Activated T-cell treated with anti-CD3 and anti-CD28 coated beads for 24 hours (primary cell): ENCODE data around the gene SHC4.
"Not testable (repeated sequence)": the region's sequence is repeated elsewhere in the genome, so short reads cannot be mapped to it uniquely, and the experiment has no call there.

ENCODE experiments used
- DNase-seq: peaks from one replicate; pipeline ENCODE4 v3.0.0-alpha.2; 2020; ENCODE audit warnings: low read depth

Gene SHC4, protein sequence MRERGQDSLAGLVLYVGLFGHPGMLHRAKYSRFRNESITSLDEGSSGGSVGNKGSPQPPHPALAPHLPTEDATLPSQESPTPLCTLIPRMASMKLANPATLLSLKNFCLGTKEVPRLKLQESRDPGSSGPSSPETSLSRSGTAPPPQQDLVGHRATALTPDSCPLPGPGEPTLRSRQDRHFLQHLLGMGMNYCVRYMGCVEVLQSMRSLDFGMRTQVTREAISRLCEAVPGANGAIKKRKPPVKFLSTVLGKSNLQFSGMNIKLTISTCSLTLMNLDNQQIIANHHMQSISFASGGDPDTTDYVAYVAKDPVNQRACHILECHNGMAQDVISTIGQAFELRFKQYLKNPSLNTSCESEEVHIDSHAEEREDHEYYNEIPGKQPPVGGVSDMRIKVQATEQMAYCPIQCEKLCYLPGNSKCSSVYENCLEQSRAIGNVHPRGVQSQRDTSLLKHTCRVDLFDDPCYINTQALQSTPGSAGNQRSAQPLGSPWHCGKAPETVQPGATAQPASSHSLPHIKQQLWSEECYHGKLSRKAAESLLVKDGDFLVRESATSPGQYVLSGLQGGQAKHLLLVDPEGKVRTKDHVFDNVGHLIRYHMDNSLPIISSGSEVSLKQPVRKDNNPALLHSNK

DNA sequence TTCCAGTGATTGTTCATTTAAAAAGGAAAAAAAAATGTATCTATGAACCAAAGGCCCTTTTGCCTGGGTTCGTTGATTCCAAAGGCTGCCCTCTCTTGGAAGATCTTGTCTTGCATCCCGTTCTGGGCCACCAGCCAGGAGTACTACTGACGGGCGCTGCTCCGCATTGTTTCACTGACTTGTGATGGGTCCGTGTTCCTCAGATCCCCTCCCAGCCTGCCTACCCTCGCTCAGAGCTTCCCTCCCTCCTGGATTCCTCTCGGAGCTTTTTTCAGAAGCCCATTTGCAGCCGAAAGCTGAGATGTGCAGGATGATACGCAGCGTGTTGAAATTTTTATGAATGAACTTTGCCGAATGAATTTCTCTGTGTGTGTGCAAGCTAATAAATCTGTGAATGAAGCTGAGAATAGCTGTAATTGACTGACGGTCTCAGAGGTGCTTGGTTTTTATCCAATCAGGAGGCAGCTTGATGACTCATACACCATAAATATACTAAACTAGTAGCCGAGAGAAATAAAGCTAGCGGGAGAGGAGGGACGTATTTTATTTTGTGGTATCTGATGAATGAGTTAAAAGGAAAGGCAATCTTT, at the start of gene SHC4:
TSS of gene SHC4 (minus strand) at position 396 of the 590 bp plus-strand sequence. CDS start 904 bp downstream, outside the sequence.
- no peak for DNase-seq

DNA sequence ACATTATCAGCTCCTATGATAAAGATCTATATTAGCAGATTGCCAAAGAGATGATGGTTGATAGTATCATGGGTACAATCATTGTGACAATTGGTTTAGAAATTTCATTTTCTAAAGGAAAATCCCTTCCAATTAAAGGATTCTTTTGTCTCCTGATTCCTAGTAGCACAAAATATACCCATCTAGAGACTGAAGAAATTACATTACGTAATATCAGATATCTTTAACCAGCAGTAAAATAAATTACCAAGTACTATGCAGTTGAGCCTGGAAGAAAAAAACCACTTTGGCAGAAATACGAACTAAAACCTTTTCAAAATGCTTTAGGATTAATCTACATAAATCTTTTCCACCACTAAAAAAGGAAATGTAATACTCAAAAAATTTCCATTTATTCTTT, 35.6 kb upstream of the SHC4 start:
- DNase-seq = no peak

DNA sequence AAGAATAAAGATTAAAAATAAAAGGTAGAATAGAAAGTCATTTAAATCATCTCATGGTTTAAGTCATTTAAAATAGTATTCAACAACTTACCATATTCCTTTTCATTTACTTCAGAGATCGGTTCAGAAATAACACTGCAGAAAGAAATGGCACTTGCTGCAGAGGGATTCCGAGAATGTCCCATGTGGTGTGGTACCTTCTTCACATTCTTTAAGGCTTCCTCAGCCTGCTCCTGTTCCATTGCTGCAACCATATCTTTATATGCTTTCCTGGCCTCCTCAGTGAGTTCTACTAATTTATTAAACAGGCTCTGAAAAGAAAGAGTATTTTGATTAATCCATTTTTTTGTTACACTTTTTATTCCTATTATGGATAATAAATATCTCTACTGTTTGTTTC, 32.6 kb upstream of the SHC4 start:
- no peak for DNase-seq

DNA sequence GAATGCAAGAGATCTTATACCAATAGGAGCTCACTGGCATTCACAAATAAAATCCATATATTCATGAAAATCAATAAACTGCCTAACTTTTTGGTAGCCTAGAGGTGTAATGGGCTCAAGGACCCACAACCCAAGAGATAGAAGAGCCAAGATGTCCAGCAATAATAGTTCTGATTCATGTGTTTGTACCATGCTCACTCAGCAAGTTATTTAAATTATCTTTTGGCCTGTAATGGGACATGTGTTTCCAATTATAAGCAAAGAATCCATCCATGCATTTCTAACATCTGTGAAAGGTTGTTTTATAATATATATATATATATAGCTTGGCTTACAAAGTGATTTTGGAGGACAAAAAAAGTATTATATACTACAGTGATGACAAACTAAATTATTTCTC, 29.7 kb upstream of the SHC4 start:
- no peak for DNase-seq

DNA sequence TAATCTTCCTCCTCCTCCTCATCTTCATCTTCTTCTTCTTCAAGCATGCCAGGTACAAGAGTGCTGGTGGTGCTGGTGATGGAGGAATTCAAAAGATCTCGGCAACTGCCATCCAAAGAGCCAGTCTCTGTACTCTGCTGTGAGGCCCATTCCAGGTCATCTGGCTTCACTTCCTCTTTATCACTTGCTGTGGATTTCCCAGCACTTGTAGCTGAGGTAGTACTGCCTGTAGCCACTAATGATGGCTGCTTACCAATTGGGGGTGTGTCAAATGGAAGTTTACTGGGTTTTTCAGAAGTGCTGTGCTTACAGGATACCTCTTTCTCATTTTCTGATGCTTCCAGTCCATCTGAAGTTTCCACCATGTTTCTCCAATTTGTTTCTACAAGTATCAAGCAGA, 28.8 kb upstream of the SHC4 start:
- DNase-seq = no peak

DNA sequence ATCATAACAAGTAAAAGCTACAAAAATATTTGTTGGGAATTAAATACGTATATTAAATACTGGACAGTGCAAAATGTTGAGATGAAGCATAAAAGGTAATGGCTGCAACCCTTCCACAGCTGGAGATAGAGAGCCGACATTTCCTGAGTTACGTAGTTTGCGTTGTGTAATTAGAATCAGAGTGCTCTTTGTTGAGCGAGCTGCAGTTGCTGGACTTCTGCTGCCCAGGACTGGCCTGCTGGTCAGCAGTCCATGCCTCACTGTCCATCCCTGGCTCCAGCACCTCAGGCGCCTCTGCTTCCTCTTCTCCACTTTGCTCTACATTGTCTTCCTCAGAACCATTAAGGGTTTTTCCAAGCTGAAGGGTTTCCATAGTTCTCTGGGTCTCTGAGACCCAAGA, 28.4 kb upstream of the SHC4 start:
- DNase-seq = no peak

DNA sequence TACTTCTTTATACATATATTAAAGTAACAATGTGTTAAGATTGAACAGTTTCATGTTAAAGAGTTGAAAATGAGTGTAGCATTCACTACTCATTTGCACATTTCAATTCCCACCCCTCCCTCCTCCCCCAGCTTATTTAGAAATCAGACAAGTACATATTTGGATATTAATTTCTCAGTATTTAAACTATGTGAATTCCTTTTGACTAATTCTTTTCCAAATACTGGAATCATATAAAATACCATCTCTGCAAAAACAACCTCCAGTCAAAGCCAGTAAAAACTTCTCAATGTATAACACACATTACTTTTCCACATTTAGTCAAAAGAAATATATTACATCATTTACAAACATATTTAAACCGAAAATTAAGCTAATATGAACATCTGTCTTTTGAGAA, 25.5 kb upstream of the SHC4 start:
- DNase-seq = no peak

DNA sequence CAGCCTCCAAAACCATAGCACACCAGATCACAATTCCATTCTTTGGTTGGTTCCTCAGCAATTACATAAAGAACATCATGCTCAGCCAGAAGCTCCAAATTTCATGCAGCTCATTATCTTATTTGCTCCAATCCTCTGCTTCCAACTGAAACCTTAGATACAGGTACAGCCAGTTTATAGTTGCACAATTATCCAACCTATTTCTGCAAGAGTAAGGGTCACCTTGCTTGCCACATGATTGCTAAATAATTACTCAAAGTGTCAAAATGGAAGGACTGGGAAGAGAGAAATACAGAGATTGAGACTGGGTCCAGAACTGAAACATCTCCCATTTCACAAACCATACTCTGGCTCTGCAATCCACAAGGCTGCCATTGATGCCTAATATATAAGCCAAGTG, 23.4 kb upstream of the SHC4 start:
- DNase-seq = no peak

DNA sequence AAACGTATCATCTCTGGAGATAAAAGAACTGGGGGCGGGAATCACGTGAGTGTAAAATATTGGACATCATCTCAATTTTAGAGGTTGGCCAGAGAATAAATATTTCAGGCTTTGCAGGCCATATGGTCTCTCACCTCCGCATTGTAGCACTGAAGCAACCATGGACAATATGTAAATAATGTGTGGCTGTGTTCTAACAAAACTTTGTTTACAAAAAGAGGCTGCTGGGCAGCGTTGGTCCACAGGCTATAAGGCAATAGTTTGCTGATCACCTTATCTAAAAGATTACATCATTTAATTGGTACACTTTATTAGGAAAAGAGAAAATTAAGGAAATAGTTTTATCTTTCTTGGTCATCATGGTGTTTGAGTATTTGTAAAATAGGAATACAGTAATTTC, 22.5 kb upstream of the SHC4 start:
- no peak for DNase-seq

DNA sequence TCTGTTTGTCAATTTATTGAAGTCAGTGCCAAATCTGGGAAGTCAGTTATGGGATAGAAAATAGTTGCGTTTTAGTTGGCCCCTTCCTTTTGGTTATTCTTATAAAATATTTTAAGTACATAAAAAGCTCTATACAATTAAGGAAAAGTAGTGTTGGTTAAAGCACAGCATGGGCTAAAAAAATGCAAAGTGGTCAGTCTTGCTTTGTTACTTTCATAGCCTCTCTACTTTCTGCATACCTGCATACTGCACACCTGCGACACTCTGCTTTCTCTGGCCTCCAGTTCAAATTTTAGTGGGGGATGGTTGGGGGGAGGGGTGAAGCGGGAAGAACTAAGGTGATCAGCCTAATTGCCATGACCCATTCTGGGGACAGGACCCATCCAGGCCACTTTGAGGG, 21.8 kb upstream of the SHC4 start:
- DNase-seq = no peak

DNA sequence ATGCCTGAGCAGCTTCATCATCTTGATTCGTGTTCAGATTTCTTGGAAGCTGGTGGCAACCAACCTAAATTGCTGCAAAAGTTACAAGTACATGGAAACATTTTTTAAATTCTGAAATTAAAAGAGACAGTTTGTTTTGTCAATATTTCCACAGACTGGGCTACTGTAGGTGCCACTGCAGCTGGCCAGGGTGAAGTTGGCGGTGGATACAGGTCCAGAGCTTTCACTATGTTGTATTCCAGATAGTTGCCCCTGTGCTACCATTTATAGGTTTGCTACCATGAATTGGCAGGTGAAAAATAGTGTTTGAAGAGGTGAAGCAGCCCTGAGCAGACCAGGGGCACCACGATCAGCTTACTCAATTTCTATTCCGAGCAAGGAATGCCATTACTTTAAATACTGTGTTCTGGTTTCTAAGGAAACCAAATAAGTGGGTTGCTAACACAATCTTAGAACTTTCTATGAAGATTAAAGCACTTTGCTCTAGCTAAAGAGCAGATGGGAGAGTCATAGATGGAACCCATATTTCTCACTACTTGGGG, 21.2 kb upstream of the SHC4 start:
- no peak for DNase-seq

DNA sequence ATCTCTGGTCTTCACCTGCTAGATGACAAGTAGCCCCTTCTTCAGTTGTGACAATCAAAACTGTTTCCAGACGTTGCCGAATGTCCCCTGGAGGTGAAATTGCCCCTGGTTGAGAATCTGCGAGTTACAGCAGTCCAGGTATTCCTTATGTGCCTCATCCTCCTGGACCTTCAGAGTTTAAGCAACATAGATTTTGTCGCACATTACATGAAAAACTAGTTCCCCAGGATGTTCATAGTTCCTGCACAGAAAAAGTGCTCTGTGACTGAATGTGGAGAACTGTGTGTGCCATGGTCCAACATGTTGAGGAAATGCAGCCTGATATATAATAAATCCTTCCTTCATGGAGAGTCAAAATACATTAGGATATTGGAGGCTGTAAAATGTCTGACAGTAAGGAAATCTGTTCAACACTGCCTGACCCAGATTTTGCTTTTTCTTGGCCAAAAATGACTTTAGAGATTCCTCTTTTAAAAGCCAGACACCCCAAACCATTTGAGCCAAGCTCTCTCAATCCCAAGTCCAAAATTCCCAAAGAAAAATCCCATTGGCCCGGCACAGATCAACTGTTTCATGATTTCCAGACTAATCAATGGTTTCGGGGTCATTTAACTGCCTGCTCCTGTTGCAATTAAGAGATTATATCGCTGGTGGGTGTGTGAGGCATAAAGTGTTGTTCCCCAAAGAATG, 20.4 kb upstream of the SHC4 start:
- DNase-seq = no peak

DNA sequence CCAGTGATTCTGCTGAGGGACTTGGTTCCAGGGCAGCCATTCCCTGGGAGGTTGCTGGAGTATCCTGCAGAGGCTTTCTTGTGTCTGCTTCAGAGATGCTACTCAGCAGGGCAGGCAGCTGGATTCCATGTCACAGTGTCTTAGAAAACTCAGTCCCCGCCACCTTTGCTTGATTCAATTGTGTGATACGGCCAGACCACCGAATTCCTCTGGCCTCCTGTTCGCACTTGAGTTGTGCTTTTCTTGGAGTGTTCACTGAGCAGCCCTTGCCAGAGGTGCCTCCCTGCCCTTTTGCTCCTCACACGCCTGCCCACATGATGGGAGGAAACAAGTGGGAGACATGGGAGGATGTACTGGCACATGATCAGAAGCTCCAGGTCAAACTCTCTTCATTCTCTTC, 19.6 kb upstream of the SHC4 start:
- DNase-seq = no peak

DNA sequence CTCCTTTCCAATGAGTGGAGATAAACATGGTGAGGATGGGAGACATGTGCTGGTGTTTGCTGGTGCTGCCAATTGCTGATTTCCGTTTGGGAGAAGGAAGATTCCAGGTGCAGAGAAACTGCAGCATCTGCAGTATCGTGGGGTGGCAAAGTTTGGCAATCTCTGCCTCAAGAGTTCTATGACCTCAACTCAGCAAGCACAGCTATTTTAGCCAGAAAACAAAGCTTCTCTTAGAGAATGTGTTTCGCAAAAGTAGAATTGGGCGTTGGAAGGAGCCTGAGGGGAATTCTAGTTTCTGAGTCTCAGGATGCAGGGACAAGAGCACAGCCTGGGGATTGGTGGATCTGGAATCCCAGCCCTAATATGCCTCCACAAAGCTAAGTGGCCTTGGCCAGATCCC, 18.2 kb upstream of the SHC4 start:
- no peak for DNase-seq

DNA sequence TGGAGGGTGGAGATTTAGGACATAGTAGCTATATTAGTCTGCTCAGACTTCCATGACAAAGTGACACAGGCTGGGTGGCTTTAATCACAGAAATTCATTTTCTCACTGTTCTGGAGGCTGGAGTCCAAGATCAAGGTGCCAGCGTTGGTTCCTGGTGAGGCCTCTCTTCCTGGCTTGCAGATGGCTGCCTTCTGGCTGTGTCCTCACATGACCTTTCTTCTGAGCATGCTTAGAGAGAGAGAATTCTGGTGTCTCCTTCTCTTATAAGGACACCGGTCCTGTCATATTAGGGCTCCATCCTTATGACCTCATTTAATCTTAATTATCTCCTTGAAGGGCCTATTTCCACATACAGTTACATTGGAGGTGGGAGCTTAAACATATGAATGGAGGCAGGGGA, 14.9 kb upstream of the SHC4 start:
- no peak for DNase-seq

DNA sequence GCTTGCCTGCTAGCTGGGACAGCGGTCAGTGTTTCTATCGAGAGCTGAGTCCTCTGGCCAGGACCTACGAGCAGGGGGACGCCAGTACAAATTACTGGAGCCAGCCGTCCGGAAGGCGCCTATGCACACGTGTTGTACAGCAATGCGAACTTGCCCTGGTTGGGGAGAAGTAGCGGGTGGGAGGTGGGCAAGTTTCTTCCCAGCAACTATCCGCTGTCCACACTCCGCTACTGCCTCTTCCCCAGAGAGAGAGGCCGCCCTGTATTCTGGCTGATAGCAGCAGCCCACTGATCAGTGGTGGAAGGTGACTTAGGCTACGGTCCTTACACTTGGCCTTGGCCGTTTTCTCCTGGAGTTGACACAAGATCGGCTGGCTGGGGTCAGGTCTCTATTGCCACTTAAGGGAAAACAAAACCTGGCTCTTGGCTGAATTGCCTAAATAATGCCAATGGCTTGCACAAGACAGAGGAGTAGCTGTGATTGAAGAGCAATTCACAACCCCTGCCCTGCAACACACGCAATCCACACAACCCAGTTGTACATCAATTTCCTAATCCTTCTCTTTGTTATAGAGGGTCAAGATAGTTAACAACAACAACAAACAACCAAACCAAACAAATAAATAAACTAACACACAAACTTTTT, 12.8 kb upstream of the SHC4 start:
- no peak for DNase-seq

DNA sequence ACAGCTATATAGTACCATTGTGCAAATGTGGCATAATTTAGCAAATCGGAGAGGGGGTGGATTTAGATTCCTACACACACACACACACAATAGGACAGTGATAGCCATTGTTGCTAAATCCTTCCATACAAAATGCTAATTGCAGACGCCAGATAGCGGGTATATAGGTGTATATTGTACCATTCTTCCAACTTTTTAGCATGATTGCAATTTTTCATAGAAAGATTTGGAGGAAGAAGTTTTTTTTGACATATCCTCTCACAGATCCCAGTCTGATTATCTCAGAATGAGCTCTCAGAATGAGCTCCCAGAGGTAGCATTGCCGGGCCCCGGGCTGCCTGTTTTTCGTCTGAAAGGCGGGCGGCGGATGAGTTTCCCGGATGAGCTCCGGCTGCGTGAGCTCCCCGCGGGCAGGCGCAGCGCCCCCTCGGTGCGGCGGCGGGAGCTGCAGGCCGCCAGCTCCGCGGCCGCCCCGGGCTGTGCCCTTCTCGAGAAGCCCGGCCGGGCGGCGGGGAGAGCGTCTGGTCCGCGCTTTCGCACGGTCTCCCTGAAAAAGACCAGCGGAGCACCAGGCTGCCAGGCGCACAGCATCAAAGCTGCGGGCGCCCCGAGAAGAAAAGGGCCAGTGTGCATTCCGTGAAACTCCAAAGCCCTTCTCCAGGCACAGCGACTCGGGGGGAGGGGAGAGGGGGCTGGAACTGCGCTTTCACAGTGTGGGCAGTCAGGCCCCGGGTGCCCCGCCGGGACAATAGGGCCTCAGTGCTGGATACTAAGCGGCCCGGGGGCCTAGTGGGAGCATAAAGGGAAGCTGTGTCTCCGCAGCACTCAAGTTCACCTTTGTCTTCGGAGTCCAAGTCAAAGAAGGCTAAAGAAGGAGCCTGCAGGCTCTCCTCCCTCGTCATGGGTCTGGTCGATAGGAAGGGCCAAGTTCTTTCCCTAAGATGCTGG, 12.0 kb upstream of the SHC4 start:
- peak; percentile 71 for DNase-seq

DNA sequence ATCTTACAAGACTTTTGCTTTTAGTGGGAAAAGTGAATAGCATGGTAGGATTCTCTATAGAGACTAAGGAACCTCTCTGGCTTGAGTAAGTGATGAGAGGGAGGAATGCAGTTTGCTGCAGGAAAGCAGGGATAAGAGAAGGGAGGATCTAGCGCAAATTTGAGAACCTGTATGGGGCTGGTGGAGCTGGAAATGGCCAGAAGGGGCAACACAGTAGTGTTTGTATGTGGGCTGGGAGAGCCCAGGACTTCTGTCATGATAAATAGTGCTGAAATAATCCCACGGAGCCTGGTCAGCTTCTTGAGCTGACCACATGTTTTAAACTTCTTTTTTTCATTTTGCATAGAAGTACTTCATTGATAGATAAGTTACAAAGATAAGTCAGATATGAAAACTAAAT, 11.2 kb upstream of the SHC4 start:
- DNase-seq = no peak

DNA sequence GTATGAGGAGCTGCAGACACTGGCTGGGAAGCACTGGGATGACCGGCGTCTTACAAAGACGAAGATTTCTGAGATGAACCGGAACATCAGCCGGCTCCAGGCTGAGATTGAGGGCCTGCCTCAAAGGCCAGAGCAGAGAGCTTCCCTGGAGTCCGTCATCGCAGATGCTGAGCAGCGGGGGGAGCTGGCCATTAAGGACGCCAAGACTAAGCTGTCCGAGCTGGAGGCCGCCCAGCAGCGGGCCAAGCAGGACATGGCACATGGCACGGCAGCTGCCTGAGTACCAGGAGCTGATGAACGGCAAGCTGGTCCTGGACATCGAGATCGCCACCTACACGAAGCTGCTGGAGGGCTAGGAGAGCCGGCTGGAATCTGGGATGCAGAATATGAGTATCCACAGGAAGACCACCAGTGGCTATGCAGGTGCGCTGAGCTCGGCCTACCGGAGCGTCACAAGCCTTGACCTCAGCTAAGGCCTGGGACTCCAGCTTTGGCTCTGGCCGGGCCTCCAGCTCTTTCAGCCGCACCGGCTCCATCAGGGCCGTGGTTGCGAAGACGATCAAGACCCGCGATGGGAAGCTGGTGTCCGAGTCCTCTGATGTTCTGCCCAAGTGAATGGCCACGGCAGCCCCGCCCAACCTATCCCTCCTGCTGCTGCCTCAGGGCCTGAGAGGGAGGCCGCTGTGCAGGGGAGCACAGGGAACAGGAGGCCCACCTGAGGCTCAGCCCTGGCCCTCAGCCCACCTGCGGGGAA, 9.2 kb upstream of the SHC4 start:
- DNase-seq = no peak

DNA sequence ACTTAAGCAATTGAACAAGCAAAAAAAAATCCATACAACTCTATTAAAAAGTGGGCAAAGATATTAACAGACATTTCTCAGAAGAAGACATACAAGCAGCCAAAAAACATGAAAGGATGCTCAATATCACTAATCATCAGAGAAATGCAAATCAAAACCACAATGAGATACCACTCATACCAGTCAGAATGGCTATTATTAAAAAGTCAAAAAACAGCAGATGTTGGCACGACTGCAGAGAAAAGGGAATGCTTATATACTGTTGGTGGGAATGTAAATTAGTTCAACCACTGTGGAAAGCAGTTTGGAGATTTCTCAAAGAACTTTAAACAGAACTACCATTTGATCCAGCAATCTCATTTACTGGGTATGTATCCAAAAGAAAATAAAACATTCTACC, 7.2 kb upstream of the SHC4 start:
- DNase-seq = not testable (repeated sequence)
